ENCODE results near the gene CD79B. TPM values are rescaled to one million over a fixed set of nuclear protein-coding genes. Genes with fewer than 3 reads are reported as not detected.

CD79B gene
- total and polyA plus RNA-seq, 2 experiments from 2014 or later: 1.3 to 2.5 TPM

- peaks cover 4% of the 10 kb centered on the region; the same call in 1 of the 3 replicates for H3K4me1 Mint-ChIP-seq
- Histone ChIP-seq H3K79me2 (replicated peaks; ENCODE audit: insufficient read depth) (no peaks in the 10 kb centered on the region), H3K36me3 (ENCODE audit: insufficient read depth) (no peaks in the 10 kb centered on the region), H3K4me3 (no peak overlapping the region), H3K27ac (ENCODE audit: low read depth) (no peak overlapping the region), H3F3A (replicated peaks; ENCODE audit: low read depth) (no peaks in the 10 kb centered on the region), H3K4me1 (ENCODE audit: insufficient read depth) (no peaks in the 10 kb centered on the region), H3K9me2 (ENCODE audit: insufficient read depth) (no peaks in the 10 kb centered on the region), H2AFZ (no peak overlapping the region), H3K27me3 (ENCODE audit: insufficient read depth) (no peaks in the 10 kb centered on the region), H3K4me2 (no peak overlapping the region), H4K20me1 (replicated peaks; ENCODE audit: insufficient read depth) (no peaks in the 10 kb centered on the region)
- no peak overlapping the region for H3K27ac Mint-ChIP-seq
- ATAC-seq (no peak), DNase-seq (ENCODE audit: low spot score) (no peak)
- TF ChIP-seq EZH2phosphoT487 (IDR thresholded peaks at IDR 0.05; ENCODE audit: unreplicated experiment) (no peak), EZH2 (IDR thresholded peaks at IDR 0.05; ENCODE audit: low read depth, unreplicated experiment) (no peak), JUNB (IDR thresholded peaks at IDR 0.05; ENCODE audit: unreplicated experiment) (no peak)
- peaks cover 8% of the 10 kb centered on the region for H3K27me3 Mint-ChIP-seq (ENCODE audit: insufficient read depth, low read depth, poor library complexity)
- H3K4me3 Mint-ChIP-seq: no peak overlapping the region
- H3K36me3 Mint-ChIP-seq (ENCODE audit: low read depth): peaks cover 3% of the 10 kb centered on the region; the same call in 1 of the 3 replicates
- H3K9me3 Mint-ChIP-seq: no peaks in the 10 kb centered on the region
Observed at GRCh38 chr17:63949576-63950250, 17.6 kb upstream of the CD79B start.

- H4K20me1 ChIP-seq (replicated peaks; ENCODE audit: insufficient read depth): no peaks in the 10 kb centered on the region
- Mint-ChIP-seq H3K9me3 (no peaks in the 10 kb centered on the region), H3K27ac (no peak overlapping the region), H3K36me3 (ENCODE audit: low read depth) (peaks cover 6% of the 10 kb centered on the region; the same call in 2 of the 3 replicates), H3K4me1 (peaks cover 2% of the 10 kb centered on the region; the same call in 1 of the 3 replicates), H3K4me3 (no peak overlapping the region), H3K27me3 (ENCODE audit: insufficient read depth, low read depth, poor library complexity) (peaks cover 1% of the 10 kb centered on the region)
- no peaks in the 10 kb centered on the region for H3K9me2 ChIP-seq (ENCODE audit: insufficient read depth)
- H3K27me3 ChIP-seq (ENCODE audit: insufficient read depth): no peaks in the 10 kb centered on the region
- no peaks in the 10 kb centered on the region for H3F3A ChIP-seq (replicated peaks; ENCODE audit: low read depth)
- no peak for DNase-seq (ENCODE audit: low spot score)
- no peak for TF ChIP-seq STAT1 (IDR thresholded peaks at IDR 0.05; ENCODE audit: unreplicated experiment)
- TF ChIP-seq POLR2AphosphoS5 (IDR thresholded peaks at IDR 0.05; ENCODE audit: low read depth): no peak
- no peak for TF ChIP-seq EZH2 (IDR thresholded peaks at IDR 0.05; ENCODE audit: low read depth, unreplicated experiment)
- TF ChIP-seq ETS1 (IDR thresholded peaks at IDR 0.05): no peak
- no peak for TF ChIP-seq ZNF114 (CRISPR knock-in tag; IDR thresholded peaks at IDR 0.05)
- TF ChIP-seq CREB1 (CRISPR knock-in tag; IDR thresholded peaks at IDR 0.05; ENCODE audit: low read depth): no peak
- TF ChIP-seq ZNF462 (CRISPR knock-in tag; IDR thresholded peaks at IDR 0.05): no peak
- no peak for TF ChIP-seq ZNF331 (CRISPR knock-in tag; IDR thresholded peaks at IDR 0.05; ENCODE audit: low read depth)
- TF ChIP-seq JUNB (IDR thresholded peaks at IDR 0.05; ENCODE audit: unreplicated experiment): no peak
- no peak for TF ChIP-seq EZH2phosphoT487 (IDR thresholded peaks at IDR 0.05; ENCODE audit: unreplicated experiment)
- H3K4me1 ChIP-seq (ENCODE audit: insufficient read depth): no peaks in the 10 kb centered on the region
- ATAC-seq: no peak
- no peak overlapping the region for H3K4me3 ChIP-seq
- no peak overlapping the region for H3K27ac ChIP-seq (ENCODE audit: low read depth)
- H2AFZ ChIP-seq: no peak overlapping the region
- no peaks in the 10 kb centered on the region for H3K79me2 ChIP-seq (replicated peaks; ENCODE audit: insufficient read depth)
- H3K4me2 ChIP-seq: no peak overlapping the region
- H3K36me3 ChIP-seq (ENCODE audit: insufficient read depth): no peaks in the 10 kb centered on the region
Observed at GRCh38 chr17:63948521-63948920, 16.4 kb upstream of the CD79B start.

All from GM23338 (cell line).